OCI-M2 (cell line): ENCODE results near the gene GALNT16.
"Not testable (repeated sequence)": the region's sequence is repeated elsewhere in the genome, so short reads cannot be mapped to it uniquely, and the experiment has no call there.

Experiments used
- DNase-seq: peaks from one replicate; lab custom pipeline; 2025; ENCODE audit not compliant: unreplicated experiment; lab: John Stamatoyannopoulos, UW

Gene GALNT16

GRCh38 chr14:69358966-69359365 is 99.0 kb downstream of the GALNT16 start:
- no peak for DNase-seq

DNA sequence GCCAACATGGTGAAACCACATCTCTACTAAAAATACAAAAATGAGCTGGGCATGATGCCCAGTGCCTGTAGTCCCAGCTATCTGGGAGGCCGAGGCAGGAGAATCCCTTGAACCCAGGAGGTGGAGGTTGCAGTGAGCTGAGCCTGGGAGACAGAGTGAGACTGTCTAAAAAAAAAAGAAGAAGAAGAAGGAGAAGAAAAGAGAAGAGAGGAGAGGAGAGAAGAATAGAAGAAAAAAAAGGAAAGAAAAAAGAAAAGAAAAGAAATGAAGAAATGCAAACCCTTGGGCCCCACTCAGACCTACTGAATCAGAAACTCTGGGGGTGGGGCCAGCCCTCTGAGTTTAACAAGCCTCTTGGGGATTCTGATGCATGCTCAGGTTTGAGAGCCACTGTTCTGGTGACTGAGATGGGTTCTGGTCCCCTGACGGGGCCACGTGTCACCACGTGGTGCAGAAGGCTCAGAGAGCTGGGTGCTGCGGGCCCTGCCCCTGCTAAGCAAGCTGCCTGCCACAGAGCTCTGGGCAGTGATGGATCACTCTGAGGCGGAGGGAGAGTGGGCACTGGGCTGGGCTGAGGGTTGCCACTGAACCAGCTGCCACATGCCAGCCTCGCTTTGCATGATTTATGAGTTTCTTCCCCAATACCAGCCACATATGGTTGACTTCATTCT is 100.6 kb downstream of the GALNT16 start:
- no peak for DNase-seq

DNA sequence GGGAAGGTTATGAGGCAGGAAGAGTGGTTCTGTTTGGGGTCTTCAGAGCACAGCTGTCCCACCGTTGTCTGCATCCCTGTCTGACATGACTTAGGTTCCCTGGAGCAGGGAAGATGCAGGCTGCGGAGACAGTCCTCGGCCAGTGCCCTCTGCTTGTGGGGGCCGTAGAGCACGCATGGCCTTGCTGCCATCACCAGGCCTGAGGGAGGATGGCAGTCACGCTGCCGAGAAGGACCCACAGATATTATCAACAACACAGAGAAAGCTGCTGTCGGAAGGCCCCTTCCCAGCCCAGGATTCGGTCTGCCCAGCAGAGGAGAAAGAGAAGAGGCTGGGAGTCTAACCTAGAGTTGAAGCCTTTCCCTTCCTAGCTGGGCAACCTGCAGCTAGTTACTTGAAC is 103.1 kb downstream of the GALNT16 start:
- no peak for DNase-seq

DNA sequence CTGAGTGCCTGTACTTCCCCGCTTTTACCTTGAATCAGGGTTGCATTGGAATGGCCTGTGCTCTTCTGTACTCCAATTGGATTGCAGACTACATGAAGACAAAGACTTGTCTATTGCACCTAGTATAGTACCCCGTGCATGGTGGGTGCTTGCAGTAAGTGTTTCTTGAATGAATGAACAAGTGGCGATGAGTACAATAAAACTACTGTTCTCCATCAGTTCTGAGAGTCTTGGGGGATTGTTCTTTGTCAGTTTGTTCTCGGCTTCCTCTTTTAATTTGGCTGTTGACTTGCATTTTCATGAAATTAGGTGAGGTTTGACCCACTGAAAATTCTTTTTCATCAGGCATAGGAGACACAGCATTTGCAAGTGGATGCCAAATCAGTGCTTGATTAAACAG is 104.0 kb downstream of the GALNT16 start:
- no peak for DNase-seq

DNA sequence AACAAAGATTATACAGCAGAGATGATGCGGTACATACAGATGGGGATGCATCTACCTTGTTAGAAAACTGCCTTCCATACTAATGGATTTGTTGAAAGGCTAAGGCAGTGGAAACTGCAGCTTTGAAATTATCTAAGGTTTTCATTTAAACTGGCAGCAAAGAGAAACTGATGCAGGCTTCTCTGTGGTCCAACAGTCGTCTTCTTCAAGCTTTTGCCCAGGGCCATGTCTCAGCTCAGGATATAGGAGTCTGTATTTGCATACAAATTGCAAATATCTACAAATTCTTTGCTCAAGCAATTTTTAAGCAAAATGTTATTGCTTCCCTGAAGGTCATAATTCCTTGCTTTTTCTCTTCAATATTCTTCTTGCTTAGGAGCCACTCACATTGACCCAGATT is 104.4 kb downstream of the GALNT16 start:
- no peak for DNase-seq

- no peak for DNase-seq
These were observed 106.1 kb downstream of the GALNT16 start for GRCh38 chr14:69366069-69366468.

GRCh38 chr14:69366761-69367160 is 106.8 kb downstream of the GALNT16 start:
- no peak for DNase-seq

DNA sequence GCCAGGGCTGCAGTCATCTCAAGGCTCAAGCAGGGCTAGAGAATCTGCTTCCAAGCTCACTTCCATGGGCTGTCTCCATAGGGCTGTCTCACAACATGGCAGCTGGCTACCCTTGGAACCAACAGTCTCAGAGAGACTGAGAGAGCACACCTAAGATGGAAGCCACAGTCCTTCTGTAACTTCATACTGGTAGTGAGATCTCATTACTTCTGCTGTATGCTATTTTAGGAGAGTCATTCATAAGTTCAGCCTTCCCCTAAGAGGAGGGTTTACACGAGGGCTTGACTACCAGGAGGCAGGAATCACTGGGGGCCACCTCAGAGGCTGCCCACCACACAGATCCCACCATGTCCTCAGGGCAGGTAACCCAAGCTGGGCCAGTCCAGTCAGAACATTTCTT is 108.4 kb downstream of the GALNT16 start:
- no peak for DNase-seq

DNA sequence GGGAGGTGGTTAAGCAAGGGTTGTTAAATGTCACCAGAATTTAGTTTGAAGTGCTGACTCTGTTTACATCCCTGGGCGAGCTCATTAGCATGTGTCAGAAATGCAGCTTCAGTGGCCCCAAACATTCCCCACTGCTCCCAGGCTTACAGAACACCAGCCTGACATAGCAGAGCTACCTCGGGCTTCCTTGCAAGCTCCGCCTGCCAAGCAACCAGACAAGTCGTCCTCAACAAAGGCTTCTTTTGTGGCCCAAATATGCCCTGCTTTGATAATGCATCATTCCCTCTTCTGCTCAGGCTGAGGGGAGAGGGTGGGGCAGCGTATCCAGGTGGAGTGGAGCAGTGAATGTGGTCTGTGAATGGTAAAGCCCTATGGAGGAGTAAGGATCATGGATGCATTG is 110.1 kb downstream of the GALNT16 start:
- DNase-seq: no peak

- no peak for DNase-seq
These were observed 112.2 kb downstream of the GALNT16 start for GRCh38 chr14:69372146-69372545.

GRCh38 chr14:69373104-69373503 is 113.1 kb downstream of the GALNT16 start:
- DNase-seq: no peak

DNA sequence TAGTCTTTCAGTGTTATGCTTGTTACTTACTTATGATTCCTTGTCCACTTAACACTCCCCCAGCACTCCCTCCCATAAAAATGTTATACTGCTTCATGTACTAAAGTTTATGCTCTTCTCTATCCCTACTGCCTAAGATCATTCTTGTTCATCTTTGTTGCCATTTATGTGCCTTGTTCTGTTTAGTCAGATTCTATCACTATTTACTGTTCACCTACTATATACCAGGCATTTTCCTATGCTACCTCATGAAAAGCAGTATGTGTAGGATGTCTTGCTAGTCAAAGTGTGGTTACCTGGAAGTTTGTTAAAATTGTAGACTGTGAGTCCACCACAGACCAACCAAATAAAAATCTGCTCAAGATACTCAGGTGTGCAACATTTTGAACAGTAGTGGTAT is 114.3 kb downstream of the GALNT16 start:
- DNase-seq: no peak

GRCh38 chr14:69375182-69375581 is 115.2 kb downstream of the GALNT16 start:
- no peak for DNase-seq

- no peak for DNase-seq
These were observed 115.8 kb downstream of the GALNT16 start for GRCh38 chr14:69375722-69376121.

DNA sequence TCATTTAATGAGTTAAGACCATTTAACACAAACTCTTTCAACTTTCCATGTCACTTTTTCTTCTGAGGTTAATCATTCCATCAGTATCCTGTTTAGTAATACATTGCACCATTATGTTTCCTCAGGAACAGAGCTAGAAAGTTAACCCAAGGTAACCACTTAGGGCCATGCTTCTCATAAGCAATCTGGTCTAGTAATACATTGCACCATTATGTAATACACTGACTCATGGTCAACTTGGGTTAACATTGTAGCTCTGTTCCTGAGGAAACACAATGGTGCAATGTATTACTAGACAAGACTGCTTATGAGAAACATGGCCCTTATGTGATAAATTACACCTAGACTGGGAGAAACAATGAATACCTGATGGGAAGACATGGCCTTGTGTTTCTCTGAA is 116.5 kb downstream of the GALNT16 start:
- no peak for DNase-seq

GRCh38 chr14:69378274-69378673 is 118.3 kb downstream of the GALNT16 start:
- DNase-seq: no peak

DNA sequence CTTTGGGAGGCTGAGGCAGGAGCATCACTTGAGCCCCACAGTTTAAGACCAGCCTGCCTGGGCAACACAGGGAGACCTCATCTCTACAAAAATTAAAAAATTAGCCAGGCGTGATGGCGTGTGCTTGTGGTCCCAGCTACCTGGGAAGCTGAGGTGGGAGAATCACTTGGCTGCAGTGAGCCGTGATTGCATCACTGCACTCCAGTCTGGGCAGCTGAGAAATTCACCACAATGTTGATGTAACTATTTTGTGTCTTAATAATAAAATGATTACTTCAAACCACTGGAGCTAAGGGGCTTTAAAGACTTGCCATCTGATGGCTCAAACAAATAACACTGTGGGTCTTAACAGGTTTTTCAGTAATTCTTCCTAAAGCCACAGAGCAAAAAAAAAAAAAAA is 127.4 kb downstream of the GALNT16 start:
- no peak for DNase-seq

GRCh38 chr14:69391400-69391799 is 131.4 kb downstream of the GALNT16 start:
- not testable (repeated sequence) for DNase-seq

DNA sequence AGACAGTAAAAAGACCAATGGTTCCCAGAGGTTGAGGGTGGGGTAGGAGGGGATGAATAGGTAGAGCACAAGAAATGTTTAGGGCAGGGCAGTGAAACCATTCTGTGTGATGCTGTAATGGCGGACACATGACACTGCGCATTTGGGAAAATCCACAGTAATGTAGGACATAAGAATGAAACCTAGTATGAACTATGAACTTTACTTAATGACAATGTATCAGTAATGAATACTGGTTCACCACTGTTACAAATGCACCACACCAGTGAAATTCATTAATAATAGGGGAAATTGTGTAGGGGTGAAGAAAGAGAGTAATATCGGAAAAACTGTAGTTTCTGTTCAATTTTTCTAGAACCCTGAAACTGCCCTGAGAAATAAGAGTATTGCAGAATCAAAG is 132.5 kb downstream of the GALNT16 start:
- no peak for DNase-seq

GRCh38 chr14:69395929-69396328 is 136.0 kb downstream of the GALNT16 start:
- DNase-seq: no peak

DNA sequence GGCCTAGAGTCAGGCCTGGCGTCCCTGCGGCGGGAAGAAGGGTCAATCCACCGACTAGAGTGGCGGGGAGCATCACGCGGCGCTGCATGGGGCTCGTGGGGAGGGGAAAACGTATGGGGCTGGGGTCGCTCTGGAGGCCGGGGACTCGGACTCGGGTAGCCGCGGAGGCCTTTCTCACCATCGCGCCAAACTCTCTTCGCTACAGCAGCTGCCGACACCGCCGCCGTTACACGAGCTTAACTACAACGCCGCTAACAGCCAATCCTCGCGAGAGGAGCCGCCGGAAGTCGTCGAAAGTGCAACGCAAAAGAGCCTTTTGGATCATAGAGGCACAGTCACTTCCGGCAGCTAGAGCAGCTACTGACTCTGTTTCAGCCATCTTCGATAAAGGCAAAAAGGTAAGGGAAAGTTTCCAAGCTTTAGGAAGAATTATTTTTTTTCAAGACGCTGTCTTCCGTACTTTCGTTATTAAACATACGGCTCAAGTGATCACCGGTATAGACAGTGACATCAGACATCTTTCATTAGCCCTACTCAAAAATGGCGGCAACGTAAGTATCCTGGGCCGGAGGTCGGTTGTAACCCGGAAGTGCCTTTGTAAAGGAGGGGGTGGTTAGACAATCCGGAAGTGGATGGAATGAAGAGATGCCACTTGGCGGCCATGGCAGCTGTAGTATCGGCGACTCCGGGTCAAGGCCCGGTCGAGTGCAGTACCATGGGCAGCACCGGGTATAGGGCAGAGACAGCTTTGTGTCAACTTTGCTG is 138.3 kb downstream of the GALNT16 start, which contains the start of the genes ERH and SLC39A9:
TSS of gene ERH (minus strand) at position 247 of the 765 bp plus-strand sequence. CDS start at position 181, 66 bp downstream.
TSS of gene SLC39A9 (plus strand) at position 640 of the 765 bp plus-strand sequence. CDS start 678 bp downstream, outside the sequence.
- DNase-seq: peak; percentile 92

DNA sequence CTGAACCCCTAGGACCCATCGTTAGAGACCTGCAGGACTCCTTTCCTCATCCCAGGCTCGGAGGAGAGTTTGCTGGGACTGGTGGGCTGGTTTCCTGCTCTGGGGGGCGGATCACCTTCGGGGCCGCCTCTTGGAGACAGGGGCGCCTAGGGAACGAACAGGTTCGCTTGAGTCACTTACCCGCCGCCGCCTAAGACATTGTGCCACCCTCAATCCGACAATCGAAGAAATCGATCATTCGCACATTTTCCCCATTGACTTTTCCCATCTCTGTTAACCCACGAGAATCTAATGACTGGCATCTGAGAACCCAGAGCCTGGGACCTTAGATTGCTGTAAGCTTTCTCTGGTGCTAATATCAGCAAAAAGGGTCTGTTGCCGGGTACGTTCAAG is 138.9 kb downstream of the GALNT16 start:
- DNase-seq: no peak
